HG02885 (cell line): ENCODE results near the gene CDCA3.

ENCODE experiments used
- ATAC-seq: cut with Tn5 transposase; IDR thresholded peaks from one replicate; pipeline ENCODE4 v1.9.1; 2021; ENCODE audit warnings: mild to moderate bottlenecking; ENCODE audit not compliant: unreplicated experiment, poor library complexity

CDCA3 gene

GRCh38 chr12:6837370-6838060 is 13.6 kb downstream of the CDCA3 start:
- no peak for ATAC-seq

GRCh38 chr12:6836851-6837250 is 14.2 kb downstream of the CDCA3 start:
- ATAC-seq, result no peak

- ATAC-seq, result no peak
Measured at GRCh38 chr12:6834873-6835272, 16.2 kb downstream of the CDCA3 start.

- no peak for ATAC-seq
Measured at GRCh38 chr12:6834254-6834653, 16.8 kb downstream of the CDCA3 start.

- no peak for ATAC-seq
Measured at GRCh38 chr12:6833189-6833890, 17.7 kb downstream of the CDCA3 start.

GRCh38 chr12:6832125-6832524 is 19.0 kb downstream of the CDCA3 start:
- ATAC-seq, result no peak

- ATAC-seq, result no peak
Measured at GRCh38 chr12:6831450-6831995, 19.6 kb downstream of the CDCA3 start.

GRCh38 chr12:6830999-6831398 is 20.1 kb downstream of the CDCA3 start:
- no peak for ATAC-seq

GRCh38 chr12:6830286-6830890 is 20.7 kb downstream of the CDCA3 start:
- ATAC-seq, result no peak

GRCh38 chr12:6829536-6830220 is 21.4 kb downstream of the CDCA3 start:
- ATAC-seq, result no peak

GRCh38 chr12:6828781-6829535 is 22.1 kb downstream of the CDCA3 start:
- no peak for ATAC-seq

- no peak for ATAC-seq
Measured at GRCh38 chr12:6827982-6828780, 22.9 kb downstream of the CDCA3 start, which contains the start of gene P3H3. Gene P3H3 (plus strand): TSS chr12:6828407. CDS start chr12:6828441, 34 bp downstream.

- ATAC-seq, result no peak
Measured at GRCh38 chr12:6827437-6827911, 23.6 kb downstream of the CDCA3 start.

- no peak for ATAC-seq
Measured at GRCh38 chr12:6826734-6827436, 24.2 kb downstream of the CDCA3 start.

- no peak for ATAC-seq
Measured at GRCh38 chr12:6826125-6826733, 24.9 kb downstream of the CDCA3 start.

- ATAC-seq, result no peak
Measured at GRCh38 chr12:6825398-6826124, 25.5 kb downstream of the CDCA3 start.

- no peak for ATAC-seq
Measured at GRCh38 chr12:6824901-6825381, 26.1 kb downstream of the CDCA3 start.
